Measurements from ENCODE around the gene FAAP24. TPM values are rescaled to one million over a fixed set of nuclear protein-coding genes. Genes with fewer than 3 reads are reported as not detected.
A peak's percentile ranks its signal among the peaks of the same experiment; 100 is the strongest.
"Not testable (repeated sequence)": the region's sequence is repeated elsewhere in the genome, so short reads cannot be mapped to it uniquely, and the experiment has no call there.

FAAP24 gene
- total RNA-seq = 10 to 100 TPM in 1 of 2 experiments, 1 to 10 TPM in 1; 9.6 to 10.5 TPM

DNA sequence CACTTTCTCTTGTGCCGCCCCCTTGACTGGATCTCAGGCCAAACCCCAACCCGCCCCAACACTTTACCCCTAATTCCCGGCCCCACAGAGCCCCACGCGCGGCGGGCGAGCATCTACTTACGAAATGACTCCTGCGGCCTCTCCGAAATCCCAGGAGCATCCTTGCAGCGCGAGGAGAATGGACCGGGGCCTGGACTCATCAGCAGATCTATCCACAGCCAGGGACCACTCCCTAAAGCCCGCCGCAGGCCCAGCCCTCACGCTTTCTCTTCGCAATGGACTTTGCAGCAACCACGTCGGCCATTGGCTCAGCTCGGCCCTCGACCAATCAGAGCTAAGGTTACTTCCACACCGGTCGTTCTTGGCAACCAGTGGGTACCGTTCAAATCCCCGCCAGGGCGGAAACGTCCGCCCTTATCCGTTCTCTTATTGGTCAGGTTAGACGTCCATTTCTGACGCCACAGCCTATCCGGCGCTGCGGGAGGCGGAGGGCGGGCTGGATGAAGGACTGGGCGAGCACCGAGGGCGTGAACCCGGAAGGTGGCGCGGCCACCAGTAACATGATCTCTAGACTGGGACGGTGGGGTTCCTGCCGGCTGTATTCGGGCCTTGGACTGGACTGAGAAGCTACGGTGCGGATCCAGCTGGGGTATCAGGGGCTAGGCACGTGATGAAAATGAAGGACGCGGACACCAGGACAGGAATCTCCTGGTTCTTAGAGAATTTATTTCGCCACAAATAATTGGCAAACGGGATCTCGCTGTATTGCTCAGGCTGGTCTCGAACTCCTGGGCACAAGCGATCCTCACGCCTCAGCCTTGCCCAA lies at the start of gene FAAP24, which contains the start of gene CEP89:
Gene FAAP24, plus strand, starts transcription at position 528 of the 826 bp plus-strand sequence. CDS start 955 bp downstream, outside the sequence.
Gene CEP89, minus strand, starts transcription at position 244 of the 826 bp plus-strand sequence. Its CDS starts 84 bp downstream, at position 160.
- Mint-ChIP-seq H3K9me3 (no peaks in the 10 kb centered on the region), H3K4me3 (peak within 1 kb of the TSS; percentile 97), H3K4me1 (ENCODE audit: low read depth) (peaks cover 9% of the 10 kb centered on the region), H3K27ac (peak within 1 kb of the TSS; percentile 90), H3K27me3 (ENCODE audit: low read depth) (no peaks in the 10 kb centered on the region), H3K36me3 (ENCODE audit: low read depth) (peaks cover 9% of the 10 kb centered on the region)
- intact Hi-C loops (cut with micrococcal nuclease) = loop anchor here (1.0 to 10.0 kb wide), 7 partner anchors 109 to 567 kb away; partner anchors contain the start of genes ANKRD27, CEBPG, DPY19L3 and GPATCH1
- peak; percentile 99 for DNase-seq
- CTCF ChIA-PET = interaction anchor here (0.6 to 1.0 kb wide), 2 partner anchors 278 to 744 kb away, joined by 3 to 5 read pairs; no protein-coding TSS in a partner anchor

GRCh38 chr19:32924200-32924599 lies 47.8 kb upstream of the FAAP24 start:
- Mint-ChIP-seq H3K27me3 (ENCODE audit: low read depth) (no peaks in the 10 kb centered on the region), H3K4me3 (no peak overlapping the region), H3K36me3 (ENCODE audit: low read depth) (peaks cover 25% of the 10 kb centered on the region), H3K4me1 (ENCODE audit: low read depth) (peaks cover 6% of the 10 kb centered on the region), H3K27ac (no peak overlapping the region), H3K9me3 (peaks cover 9% of the 10 kb centered on the region)
- intact Hi-C loops (cut with micrococcal nuclease) = no loop called here
- CTCF ChIA-PET = no interaction called here
- DNase-seq = no peak

GRCh38 chr19:32928806-32929205 lies 43.2 kb upstream of the FAAP24 start:
- H3K36me3 Mint-ChIP-seq (ENCODE audit: low read depth) = peaks cover 36% of the 10 kb centered on the region
- no peaks in the 10 kb centered on the region for H3K4me1 Mint-ChIP-seq (ENCODE audit: low read depth)
- H3K9me3 Mint-ChIP-seq = peaks cover 9% of the 10 kb centered on the region
- no peak overlapping the region for H3K4me3 Mint-ChIP-seq
- no peak overlapping the region for H3K27ac Mint-ChIP-seq
- CTCF ChIA-PET = interaction anchor here (0.6 kb wide), 1 partner anchor 192 kb away, joined by 4 read pairs; no protein-coding TSS in a partner anchor
- DNase-seq = no peak
- no peaks in the 10 kb centered on the region for H3K27me3 Mint-ChIP-seq (ENCODE audit: low read depth)
- intact Hi-C loops (cut with micrococcal nuclease) = no loop called here

DNA sequence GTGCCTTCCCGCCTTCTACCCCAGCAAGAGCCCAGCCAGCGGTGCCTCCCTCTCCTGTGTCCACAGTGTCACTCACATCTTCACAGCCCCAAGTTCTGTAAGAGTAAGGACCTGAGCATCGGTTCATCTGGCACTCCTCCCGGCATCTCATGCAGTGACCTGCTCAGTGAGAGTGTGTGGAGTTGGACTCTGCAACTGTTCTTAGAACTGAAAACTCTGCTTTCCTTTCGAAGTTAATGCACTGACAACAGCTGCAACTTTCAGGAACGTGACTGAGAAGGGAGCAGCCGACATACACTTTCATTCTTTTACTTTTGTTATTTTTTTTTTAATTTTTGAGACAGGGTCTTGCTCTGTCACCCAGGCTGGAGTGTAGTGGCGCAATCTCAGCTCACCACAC lies 41.5 kb upstream of the FAAP24 start:
- intact Hi-C loops (cut with micrococcal nuclease) = no loop called here
- no peak overlapping the region for H3K27ac Mint-ChIP-seq
- CTCF ChIA-PET = no interaction called here
- no peaks in the 10 kb centered on the region for H3K4me1 Mint-ChIP-seq (ENCODE audit: low read depth)
- peaks cover 9% of the 10 kb centered on the region for H3K9me3 Mint-ChIP-seq
- no peak overlapping the region for H3K4me3 Mint-ChIP-seq
- H3K36me3 Mint-ChIP-seq (ENCODE audit: low read depth) = peaks cover 41% of the 10 kb centered on the region
- no peaks in the 10 kb centered on the region for H3K27me3 Mint-ChIP-seq (ENCODE audit: low read depth)
- no peak for DNase-seq

- CTCF ChIA-PET = no interaction called here
Observed at GRCh38 chr19:32933571-32933970, 38.5 kb upstream of the FAAP24 start.

GRCh38 chr19:32935629-32936028 lies 36.4 kb upstream of the FAAP24 start:
- CTCF ChIA-PET = no interaction called here
- no peak overlapping the region for H3K27ac Mint-ChIP-seq
- no peak for DNase-seq
- intact Hi-C loops (cut with micrococcal nuclease) = no loop called here
- H3K27me3 Mint-ChIP-seq (ENCODE audit: low read depth) = no peaks in the 10 kb centered on the region
- H3K4me3 Mint-ChIP-seq = no peak overlapping the region
- peaks cover 25% of the 10 kb centered on the region for H3K36me3 Mint-ChIP-seq (ENCODE audit: low read depth)
- H3K4me1 Mint-ChIP-seq (ENCODE audit: low read depth) = no peaks in the 10 kb centered on the region
- H3K9me3 Mint-ChIP-seq = no peaks in the 10 kb centered on the region

More at GRCh38 chr19:32933571-32933970, 38.5 kb upstream of the FAAP24 start:
- H3K27ac Mint-ChIP-seq = no peak overlapping the region
- peaks cover 2% of the 10 kb centered on the region for H3K9me3 Mint-ChIP-seq
- no peaks in the 10 kb centered on the region for H3K4me1 Mint-ChIP-seq (ENCODE audit: low read depth)
- intact Hi-C loops (cut with micrococcal nuclease) = no loop called here
- no peak for DNase-seq
- no peak overlapping the region for H3K4me3 Mint-ChIP-seq
- no peaks in the 10 kb centered on the region for H3K27me3 Mint-ChIP-seq (ENCODE audit: low read depth)
- H3K36me3 Mint-ChIP-seq (ENCODE audit: low read depth) = peaks cover 40% of the 10 kb centered on the region

- Mint-ChIP-seq H3K4me3 (no peak overlapping the region), H3K4me1 (ENCODE audit: low read depth) (no peaks in the 10 kb centered on the region), H3K27me3 (ENCODE audit: low read depth) (no peaks in the 10 kb centered on the region), H3K27ac (no peak overlapping the region), H3K36me3 (ENCODE audit: low read depth) (peaks cover 23% of the 10 kb centered on the region), H3K9me3 (no peaks in the 10 kb centered on the region)
- CTCF ChIA-PET = no interaction called here
- intact Hi-C loops (cut with micrococcal nuclease) = no loop called here
- no peak for DNase-seq
Observed at GRCh38 chr19:32936065-32936464, 36.0 kb upstream of the FAAP24 start.

DNA sequence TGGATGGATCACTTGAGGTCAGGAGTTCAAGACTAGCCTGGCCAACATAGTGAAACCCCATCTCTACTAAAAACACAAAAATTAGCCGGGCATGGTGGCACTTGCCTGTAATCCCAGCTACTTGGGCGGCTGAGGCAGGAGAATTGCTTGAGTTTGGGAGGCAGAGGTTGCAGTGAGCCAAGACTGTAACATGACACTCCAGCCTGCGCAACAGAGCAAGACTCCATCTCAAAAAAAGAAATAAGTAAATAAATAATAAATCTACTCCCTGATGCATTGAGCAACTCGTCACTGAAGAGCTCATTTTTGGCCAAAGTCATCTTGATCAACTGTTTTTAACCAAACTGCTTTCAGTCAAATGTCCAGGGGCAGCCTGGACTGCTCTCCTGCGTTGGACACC lies 30.8 kb upstream of the FAAP24 start:
- peaks cover 32% of the 10 kb centered on the region for H3K36me3 Mint-ChIP-seq (ENCODE audit: low read depth)
- H3K4me1 Mint-ChIP-seq (ENCODE audit: low read depth); DNase-seq; H3K9me3 Mint-ChIP-seq; H3K27ac Mint-ChIP-seq; H3K27me3 Mint-ChIP-seq (ENCODE audit: low read depth); CTCF ChIA-PET; H3K4me3 Mint-ChIP-seq; intact Hi-C loops (cut with micrococcal nuclease): not testable (repeated sequence)

DNA sequence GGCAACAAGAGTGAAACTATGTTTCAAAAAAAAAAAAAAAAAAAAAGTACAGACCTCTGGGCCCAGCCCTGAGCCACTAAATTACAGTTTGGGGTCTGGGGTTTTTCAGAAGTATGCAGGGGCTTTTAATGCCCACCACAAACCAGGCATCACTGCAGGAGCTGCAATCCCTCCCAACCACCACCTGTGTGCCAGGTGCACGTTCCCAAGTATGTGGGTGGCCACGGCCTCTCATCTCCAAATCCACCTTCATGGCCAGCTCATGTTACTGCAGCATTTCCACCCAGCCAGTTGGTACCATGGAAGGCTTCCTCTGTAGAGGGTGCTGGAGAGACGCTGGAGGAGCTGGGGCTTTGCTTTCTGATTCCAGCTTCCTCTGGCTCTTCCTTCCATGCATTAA lies 26.8 kb upstream of the FAAP24 start:
- Mint-ChIP-seq H3K9me3 (peaks cover 4% of the 10 kb centered on the region), H3K36me3 (ENCODE audit: low read depth) (peaks cover 49% of the 10 kb centered on the region), H3K4me1 (ENCODE audit: low read depth) (no peaks in the 10 kb centered on the region), H3K27ac (no peak overlapping the region), H3K4me3 (no peak overlapping the region), H3K27me3 (ENCODE audit: low read depth) (no peaks in the 10 kb centered on the region)
- intact Hi-C loops (cut with micrococcal nuclease) = no loop called here
- DNase-seq = no peak
- CTCF ChIA-PET = interaction anchor here (0.5 to 1.1 kb wide), 2 partner anchors 45 to 92 kb away, joined by 3 read pairs; no protein-coding TSS in a partner anchor

- Mint-ChIP-seq H3K4me1 (ENCODE audit: low read depth) (peaks cover 9% of the 10 kb centered on the region), H3K9me3 (no peaks in the 10 kb centered on the region), H3K36me3 (ENCODE audit: low read depth) (peaks cover 15% of the 10 kb centered on the region), H3K27me3 (ENCODE audit: low read depth) (no peaks in the 10 kb centered on the region), H3K4me3 (no peak overlapping the region), H3K27ac (no peak overlapping the region)
- no peak for DNase-seq
- intact Hi-C loops (cut with micrococcal nuclease) = no loop called here
- CTCF ChIA-PET = no interaction called here
Observed at GRCh38 chr19:32966750-32967149, 5.3 kb upstream of the FAAP24 start.

GRCh38 chr19:32969549-32969948 lies 2.5 kb upstream of the FAAP24 start:
- intact Hi-C loops (cut with micrococcal nuclease) = no loop called here
- CTCF ChIA-PET = no interaction called here
- peaks cover 8% of the 10 kb centered on the region for H3K36me3 Mint-ChIP-seq (ENCODE audit: low read depth)
- H3K4me1 Mint-ChIP-seq (ENCODE audit: low read depth) = peaks cover 9% of the 10 kb centered on the region
- no peak for DNase-seq
- H3K27me3 Mint-ChIP-seq (ENCODE audit: low read depth) = no peaks in the 10 kb centered on the region
- no peaks in the 10 kb centered on the region for H3K9me3 Mint-ChIP-seq
- no peak overlapping the region for H3K4me3 Mint-ChIP-seq
- H3K27ac Mint-ChIP-seq = no peak overlapping the region

GRCh38 chr19:32971012-32971595 lies 938 bp upstream of the FAAP24 start:
- Mint-ChIP-seq H3K27ac (no peak overlapping the region), H3K27me3 (ENCODE audit: low read depth) (no peaks in the 10 kb centered on the region), H3K9me3 (no peaks in the 10 kb centered on the region), H3K36me3 (ENCODE audit: low read depth) (peaks cover 8% of the 10 kb centered on the region), H3K4me1 (ENCODE audit: low read depth) (peaks cover 9% of the 10 kb centered on the region), H3K4me3 (peak overlapping the region; percentile 97)
- CTCF ChIA-PET = interaction anchor here (0.6 to 1.0 kb wide), 2 partner anchors 277 to 744 kb away, joined by 3 to 5 read pairs; no protein-coding TSS in a partner anchor
- DNase-seq = no peak
- intact Hi-C loops (cut with micrococcal nuclease) = loop anchor here (1.0 to 10.0 kb wide), 2 partner anchors 296 to 404 kb away; partner anchors contain the start of genes ANKRD27, CEBPG and RGS9BP

Measured in activated naive CD4-positive, alpha-beta T cell treated with anti-CD3 and anti-CD28 coated beads for 36 hours (primary cell).